Keratinocyte (primary cell): ENCODE measurements around the gene CWC27.

Experiments
- CTCF ChIP-seq, 3 experiments: IDR thresholded peaks in 1 of 3; conservative IDR thresholded peaks in 1 of 3; optimal IDR thresholded peaks in 1 of 3; 2 replicates in 2 of 3; 3 replicates in 1 of 3; pipeline versions ENCODE3 to v1.5.1; 2011; ENCODE audit warnings: low read length in 3 of 3, mild to moderate bottlenecking in 3 of 3, moderate library complexity in 2 of 3, control low read depth in 1 of 3, inconsistent platforms in 1 of 3; ENCODE audit not compliant: insufficient read depth in 2 of 3; ENCODE audit errors: extremely low read depth in 1 of 3
- EZH2 ChIP-seq: IDR thresholded peaks from one replicate; pipeline ENCODE4 v1.6.1; 2012; ENCODE audit warnings: inconsistent platforms, mild to moderate bottlenecking, low read length, moderate library complexity

GRCh38 chr5:64796301-64796700 lies 27.6 kb downstream of the CWC27 start:
- no peak for TF ChIP-seq EZH2
- no peak for TF ChIP-seq CTCF (optimal IDR thresholded peaks at IDR 0.05 in 1 of 3, IDR thresholded peaks at IDR 0.05 in 1 of 3, conservative IDR thresholded peaks at IDR 0.05 in 1 of 3; ENCODE audit: extremely low read depth in 1 of 3, insufficient read depth in 2 of 3, low read length in 3 of 3)
